Glutamatergic neuron (in vitro differentiated cells): ENCODE results near the gene RAB3D. TPM values are rescaled to one million over a fixed set of nuclear protein-coding genes. Genes with fewer than 3 reads are reported as not detected.
"Not testable (repeated sequence)": the region's sequence is repeated elsewhere in the genome, so short reads cannot be mapped to it uniquely, and the experiment has no call there.

Experiments
- DNase-seq: peaks from one replicate; pipeline ENCODE4 v3.0.0; 2022
- H3K27ac Mint-ChIP-seq: one replicate; pipeline ENCODE4 v1.8.0; 2020; ENCODE audit warnings: mild to moderate bottlenecking, mixed read lengths, inconsistent platforms; ENCODE audit not compliant: unreplicated experiment
- H3K27me3 Mint-ChIP-seq: one replicate; pipeline ENCODE4 v1.8.0; 2020; ENCODE audit warnings: mild to moderate bottlenecking, moderate library complexity, mixed read lengths, inconsistent platforms; ENCODE audit not compliant: unreplicated experiment
- H3K36me3 Mint-ChIP-seq: one replicate; pipeline ENCODE4 v1.8.0; 2020; ENCODE audit warnings: mild to moderate bottlenecking, mixed read lengths, inconsistent platforms; ENCODE audit not compliant: unreplicated experiment
- H3K4me1 Mint-ChIP-seq: one replicate; pipeline ENCODE4 v1.8.0; 2020; ENCODE audit warnings: mild to moderate bottlenecking, low read depth, mixed read lengths, inconsistent platforms; ENCODE audit not compliant: unreplicated experiment
- H3K4me3 Mint-ChIP-seq: one replicate; pipeline ENCODE4 v1.8.0; 2020; ENCODE audit warnings: mild to moderate bottlenecking, mixed read lengths, inconsistent platforms; ENCODE audit not compliant: unreplicated experiment
- H3K9me3 Mint-ChIP-seq: one replicate; pipeline ENCODE4 v1.8.0; 2020; ENCODE audit warnings: mild to moderate bottlenecking, moderate library complexity, mixed read lengths, inconsistent platforms; ENCODE audit not compliant: unreplicated experiment
- CTCF ChIP-seq: fragments of 200-600 bp; sonication (generic); IDR thresholded peaks from one replicate; pipeline ENCODE4 v1.5.0; 2021; ENCODE audit not compliant: partially characterized antibody, unreplicated experiment
- total RNA-seq: library from RNA; stranded (reverse); fragmentation: NEBNext Ultra II Directional; extraction: Animal tissue kit (Norgen Biotek cat#: 25700); gene quantifications from one replicate; pipeline ENCODE4 v1.2.1, GENCODE V29; 2021; ENCODE audit not compliant: unreplicated experiment

RAB3D gene
- total RNA-seq, 1 donor from 2014 or later, result 130 TPM

DNA sequence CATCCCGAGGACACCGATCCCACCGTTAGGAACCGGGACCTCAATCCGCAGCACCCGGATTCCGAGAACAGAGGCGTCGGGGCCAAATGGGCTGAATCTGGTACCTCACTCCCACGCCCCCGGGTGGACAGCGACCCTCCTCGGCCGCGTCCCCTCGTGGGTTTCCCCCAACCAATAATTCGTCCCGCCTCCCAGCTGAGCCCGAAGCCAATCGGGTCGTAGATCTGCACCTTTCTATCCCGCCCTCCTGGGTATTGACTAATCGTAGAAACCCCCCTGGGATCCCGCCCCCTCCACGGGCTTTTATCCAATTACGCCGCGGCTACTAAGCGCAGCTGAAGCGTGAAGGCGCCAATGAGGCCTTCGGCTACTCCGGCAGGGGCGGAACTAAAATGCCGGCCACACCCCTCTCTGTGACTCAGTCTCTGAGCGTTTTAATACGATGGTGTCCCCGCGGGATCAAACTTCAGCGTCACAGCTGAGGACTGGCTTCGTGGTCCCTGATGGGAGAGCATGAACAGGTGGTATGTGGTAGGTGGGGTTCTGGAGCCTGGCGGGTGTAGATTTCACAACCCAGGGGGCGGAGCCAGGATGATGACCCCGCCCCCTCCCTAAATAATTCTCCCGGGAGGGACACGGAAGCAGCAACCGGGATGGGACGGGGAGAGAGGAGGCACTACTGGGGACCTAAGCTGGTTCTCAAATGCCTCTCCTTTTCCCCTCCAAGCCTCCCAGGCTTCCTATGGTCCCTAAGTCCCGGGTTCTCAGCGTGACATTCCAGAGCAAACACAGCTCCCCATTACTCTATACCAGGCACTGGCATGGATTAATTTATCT lies 6.9 kb upstream of the RAB3D start, which contains the start of the genes CCDC159 and TMEM205:
TSS of gene CCDC159 (plus strand) at position 416 of the 837 bp plus-strand sequence. CDS start at position 504, 88 bp downstream.
TSS of gene TMEM205 (minus strand) at position 165 of the 837 bp plus-strand sequence. CDS start 649 bp downstream, outside the sequence.
- no peak for TF ChIP-seq CTCF
- Mint-ChIP-seq H3K9me3 (peaks cover 6% of the 10 kb centered on the region), H3K27me3 (peaks cover 3% of the 10 kb centered on the region), H3K36me3 (no peaks in the 10 kb centered on the region), H3K4me1 (peaks cover 11% of the 10 kb centered on the region), H3K4me3 (peak within 1 kb of the TSS; percentile 91), H3K27ac (peak within 1 kb of the TSS; percentile 69)
- peak; percentile 95 for DNase-seq

GRCh38 chr19:11345122-11345803 lies 5.8 kb upstream of the RAB3D start:
- no peaks in the 10 kb centered on the region for H3K36me3 Mint-ChIP-seq
- H3K4me1 Mint-ChIP-seq, result peaks cover 11% of the 10 kb centered on the region
- no peak for DNase-seq
- peak overlapping the region; percentile 91 for H3K4me3 Mint-ChIP-seq
- no peak for TF ChIP-seq CTCF
- H3K9me3 Mint-ChIP-seq, result peaks cover 6% of the 10 kb centered on the region
- peak overlapping the region; percentile 59 for H3K27ac Mint-ChIP-seq
- peaks cover 3% of the 10 kb centered on the region for H3K27me3 Mint-ChIP-seq

- Mint-ChIP-seq H3K27me3 (peaks cover 3% of the 10 kb centered on the region), H3K27ac (no peak overlapping the region), H3K4me3 (no peak overlapping the region), H3K4me1 (peaks cover 13% of the 10 kb centered on the region), H3K9me3 (peaks cover 14% of the 10 kb centered on the region), H3K36me3 (no peaks in the 10 kb centered on the region)
- no peak for TF ChIP-seq CTCF
- DNase-seq, result no peak
These were observed 3.0 kb upstream of the RAB3D start for GRCh38 chr19:11342429-11342828.

- H3K4me1 Mint-ChIP-seq, DNase-seq, H3K27me3 Mint-ChIP-seq, H3K36me3 Mint-ChIP-seq: not testable (repeated sequence)
- H3K4me3 Mint-ChIP-seq, result peak overlapping the region; percentile 68
- H3K9me3 Mint-ChIP-seq, result peaks cover 10% of the 10 kb centered on the region
- peak overlapping the region; percentile 77 for H3K27ac Mint-ChIP-seq
These were observed 626 bp upstream of the RAB3D start for GRCh38 chr19:11340099-11340467.

- Mint-ChIP-seq H3K4me3 (peak overlapping the region; percentile 94), H3K4me1 (peaks cover 4% of the 10 kb centered on the region), H3K27ac (peak overlapping the region; percentile 84), H3K9me3 (peaks cover 10% of the 10 kb centered on the region), H3K36me3 (peaks cover 7% of the 10 kb centered on the region), H3K27me3 (no peaks in the 10 kb centered on the region)
- no peak for DNase-seq
- no peak for TF ChIP-seq CTCF
These were observed 746 bp downstream of the RAB3D start for GRCh38 chr19:11338569-11339253.
